22Rv1 (cell line): ENCODE measurements around the gene ANK3.

Experiments used
- H3K27ac ChIP-seq: fragments of 450-650 bp; 2 replicates; pipeline ENCODE4 v1.5.1; 2017
- CTCF ChIP-seq: fragments of 450-650 bp; IDR thresholded peaks from 2 replicates; pipeline ENCODE4 v1.5.1; 2017; ENCODE audit warnings: mild to moderate bottlenecking
- ZFX ChIP-seq: fragments of 450-650 bp; IDR thresholded peaks from 2 replicates; pipeline ENCODE4 v1.6.1; 2017; ENCODE audit warnings: antibody characterized with exemption, borderline replicate concordance

ANK3 gene

GRCh38 chr10:60397792-60398191, 8.1 kb upstream of the ANK3 start:
- no peak overlapping the region for H3K27ac ChIP-seq
- TF ChIP-seq ZFX = no peak
- no peak for TF ChIP-seq CTCF

- no peak for TF ChIP-seq ZFX
- no peak for TF ChIP-seq CTCF
- no peak overlapping the region for H3K27ac ChIP-seq
Measured at GRCh38 chr10:60396766-60397165, 7.1 kb upstream of the ANK3 start.

- no peak overlapping the region for H3K27ac ChIP-seq
- TF ChIP-seq CTCF = no peak
- no peak for TF ChIP-seq ZFX
Measured at GRCh38 chr10:60395711-60396110, 6.0 kb upstream of the ANK3 start.

GRCh38 chr10:60394446-60394845, 4.8 kb upstream of the ANK3 start:
- TF ChIP-seq ZFX (no peak), CTCF (no peak)
- no peak overlapping the region for H3K27ac ChIP-seq

- TF ChIP-seq ZFX = no peak
- TF ChIP-seq CTCF = no peak
- no peak overlapping the region for H3K27ac ChIP-seq
Measured at GRCh38 chr10:60390224-60390626, 550 bp upstream of the ANK3 start.

- no peak for TF ChIP-seq ZFX
- no peak for TF ChIP-seq CTCF
- H3K27ac ChIP-seq = no peak overlapping the region
Measured at GRCh38 chr10:60388709-60389301, 870 bp downstream of the ANK3 start.

- no peak for TF ChIP-seq CTCF
- TF ChIP-seq ZFX = no peak
- no peak overlapping the region for H3K27ac ChIP-seq
Measured at GRCh38 chr10:60388116-60388625, 1.5 kb downstream of the ANK3 start.
